Putamen (tissue), 1 donor: ENCODE results near the gene LSM10.

Experiments
- DNase-seq: peaks from one replicate; pipeline ENCODE4 v3.0.0-alpha.2; 2016; ENCODE audit warnings: low spot score

The LSM10 gene

DNA sequence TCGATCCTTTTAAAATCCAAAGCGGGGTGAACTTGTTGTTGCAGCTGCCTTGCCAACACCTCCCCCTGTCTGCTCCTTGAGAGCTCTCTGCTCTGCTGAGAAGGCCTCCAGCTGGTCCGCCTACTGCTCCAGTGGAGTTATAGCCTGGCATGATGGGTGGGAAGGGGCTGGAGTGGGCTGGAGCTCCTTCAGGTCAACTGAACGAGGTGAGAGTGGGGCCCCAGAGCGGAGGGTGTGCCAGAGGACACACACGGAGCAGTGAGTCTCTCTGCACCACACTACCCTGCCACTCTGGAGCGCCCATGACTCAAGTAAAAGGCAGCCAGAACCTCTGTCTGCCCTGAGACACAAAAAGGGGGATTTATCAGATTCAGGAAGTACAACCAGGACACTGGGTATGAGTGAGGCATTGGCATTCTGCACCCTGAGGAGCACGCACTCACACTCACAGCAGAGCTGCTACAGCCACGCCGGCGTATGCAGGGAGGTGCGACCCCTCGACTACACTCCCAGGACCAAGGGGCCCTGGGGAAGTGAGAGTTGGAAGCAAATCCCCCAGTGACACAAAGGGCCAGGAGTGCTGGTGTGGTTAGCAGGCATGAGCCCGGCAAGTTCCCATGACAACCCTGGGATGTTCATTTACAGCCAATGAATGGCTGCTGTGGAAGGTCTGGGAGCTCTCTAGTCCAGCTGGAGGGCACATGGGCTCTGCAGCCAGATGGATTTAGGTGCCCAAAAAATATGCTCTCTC lies 46.3 kb downstream of the LSM10 start:
- no peak for DNase-seq

GRCh38 chr1:36350659-36351226 lies 47.0 kb downstream of the LSM10 start:
- DNase-seq: no peak

GRCh38 chr1:36349839-36350238 lies 47.9 kb downstream of the LSM10 start:
- DNase-seq: no peak

DNA sequence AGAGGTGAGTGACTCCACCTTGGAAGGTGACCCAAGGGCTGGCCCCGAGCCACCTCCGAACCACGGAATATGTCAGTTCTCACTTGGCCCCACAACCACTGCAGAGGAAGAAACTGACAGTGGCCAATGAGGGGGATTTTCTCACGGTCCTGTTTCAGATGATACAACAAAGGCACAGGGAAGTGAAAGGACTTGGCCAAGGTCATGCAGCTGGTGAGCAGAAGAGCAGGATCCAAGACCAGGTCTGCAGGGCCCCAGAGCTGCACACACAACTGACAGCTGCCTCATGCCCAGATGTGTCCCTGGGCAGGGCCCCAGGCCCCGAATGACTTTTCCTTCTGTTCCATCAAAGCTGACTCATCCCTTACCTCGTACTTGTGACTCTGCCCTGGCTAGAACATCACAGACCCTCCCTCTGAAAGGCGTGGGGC lies 48.5 kb downstream of the LSM10 start:
- no peak for DNase-seq

- DNase-seq: no peak
These were observed 50.9 kb downstream of the LSM10 start for GRCh38 chr1:36346741-36347370.

DNA sequence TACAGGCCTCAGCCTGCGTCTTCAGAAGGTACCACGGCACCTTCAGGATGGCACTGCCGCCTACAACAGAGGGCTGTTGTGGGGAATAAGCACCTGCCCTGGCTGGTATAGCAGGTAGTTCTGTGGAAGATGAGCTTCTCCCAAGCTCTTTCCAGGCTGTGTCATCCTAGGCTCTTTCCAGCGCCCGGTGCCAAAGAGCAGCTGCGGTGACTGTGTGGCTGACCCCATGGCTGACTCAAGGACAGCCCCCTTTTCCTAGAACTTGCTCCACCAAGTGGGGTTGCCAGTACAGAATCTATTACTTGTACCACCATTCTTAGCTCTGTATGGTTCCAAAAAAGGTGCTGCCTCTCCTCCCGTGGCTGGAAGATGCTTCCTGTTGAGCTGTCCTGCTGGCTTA lies 52.4 kb downstream of the LSM10 start:
- no peak for DNase-seq

DNA sequence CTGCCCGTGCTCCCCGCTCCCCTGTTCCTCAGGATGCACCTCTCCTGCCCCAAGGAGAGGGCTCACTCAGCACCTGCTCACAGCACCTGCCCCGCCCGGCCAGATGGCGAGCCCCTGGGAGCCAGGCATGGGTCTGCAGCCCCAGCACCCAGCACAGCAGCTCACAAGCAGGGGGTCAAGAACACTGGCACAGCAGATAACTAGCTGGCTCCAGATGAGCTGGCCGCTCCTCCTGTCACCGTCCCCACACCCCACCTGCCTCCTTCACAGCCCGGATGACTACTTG lies 53.4 kb downstream of the LSM10 start:
- DNase-seq: no peak

DNA sequence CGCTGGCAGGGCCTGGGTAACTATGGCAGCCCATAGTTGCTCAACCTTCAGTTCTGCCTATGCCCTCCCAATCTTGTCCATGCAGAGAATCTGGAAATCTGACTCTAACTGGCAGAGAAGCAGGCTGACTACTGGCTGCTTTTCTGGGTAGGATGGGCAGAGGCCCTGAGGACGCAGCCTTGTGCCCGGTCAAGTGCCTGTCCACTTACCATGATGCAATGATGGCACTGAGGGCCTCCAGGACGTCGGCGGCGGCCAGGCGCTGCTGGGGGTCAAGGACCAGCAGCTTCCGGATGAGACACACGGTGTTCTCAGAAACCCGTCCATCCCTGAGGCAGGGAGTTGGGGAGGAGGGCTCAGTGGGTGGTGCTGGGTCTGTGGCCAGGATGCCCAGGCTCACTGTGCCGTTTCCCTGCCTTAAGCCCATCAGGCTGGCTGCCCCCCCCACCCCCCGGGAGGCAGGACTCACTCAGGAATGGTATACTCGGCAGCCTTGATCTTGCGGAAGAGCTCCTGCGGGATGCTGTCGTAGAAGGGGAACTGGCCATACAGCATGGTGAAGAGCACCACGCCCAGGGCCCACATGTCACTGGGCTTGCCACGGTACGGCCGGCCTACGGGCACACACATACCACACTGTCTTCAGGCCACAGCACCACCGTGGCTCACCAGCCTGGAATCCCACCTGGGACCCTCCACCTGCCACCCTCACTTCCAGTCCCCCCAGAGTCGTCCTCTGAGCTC lies 53.9 kb downstream of the LSM10 start:
- DNase-seq: no peak
